ENCODE results near the gene RET. TPM values are rescaled to one million over a fixed set of nuclear protein-coding genes. Genes with fewer than 3 reads are reported as not detected.

The RET gene
- total and polyA plus RNA-seq, 7 donors = 1.8 to 6.5 (median 3.9) TPM; not detected in 2

- no peak for DNase-seq
- H3K27me3 ChIP-seq = no peaks in the 10 kb centered on the region
- H3K4me1 ChIP-seq = peaks cover 0 to 20% (median 12%) of the 10 kb centered on the region in 4 donors
- peak overlapping the region in 2 of 4 donors; percentile 79 to 83 for H3K27ac ChIP-seq
- intact Hi-C loops (cut with DNase I) = no loop called here
- peaks cover 0 to 47% (median 14%) of the 10 kb centered on the region in 4 donors for H3K36me3 ChIP-seq
- H3K9me3 ChIP-seq = no peaks in the 10 kb centered on the region
- 83 to 92% methylated on average over 5 of the region's 5 CpGs for WGBS, 2 donors
- H3K4me3 ChIP-seq = no peak overlapping the region
- TF ChIP-seq EP300 (IDR thresholded peaks at IDR 0.05) = no peak
- TF ChIP-seq POLR2AphosphoS5 (IDR thresholded peaks at IDR 0.05) = no peak
- no peak for TF ChIP-seq POLR2A (IDR thresholded peaks at IDR 0.05)
- no peak for TF ChIP-seq CTCF (IDR thresholded peaks at IDR 0.05)
These were observed 95.8 kb downstream of the RET start for GRCh38 chr10:43172645-43173044.

GRCh38 chr10:43173120-43173519 is 96.3 kb downstream of the RET start:
- no peak for DNase-seq
- H3K4me1 ChIP-seq = peaks cover 0 to 20% (median 12%) of the 10 kb centered on the region in 4 donors
- no peaks in the 10 kb centered on the region for H3K9me3 ChIP-seq
- peaks cover 0 to 52% (median 14%) of the 10 kb centered on the region in 4 donors for H3K36me3 ChIP-seq
- TF ChIP-seq EP300 (IDR thresholded peaks at IDR 0.05) (no peak), POLR2A (IDR thresholded peaks at IDR 0.05) (no peak), POLR2AphosphoS5 (IDR thresholded peaks at IDR 0.05) (no peak), CTCF (IDR thresholded peaks at IDR 0.05) (no peak)
- no peak overlapping the region for H3K4me3 ChIP-seq
- WGBS, 2 donors = 91 to 92% methylated on average over 1 of the region's 1 CpG
- H3K27me3 ChIP-seq = no peaks in the 10 kb centered on the region
- intact Hi-C loops (cut with DNase I) = no loop called here
- H3K27ac ChIP-seq = peak overlapping the region in 2 of 4 donors; percentile 79 to 83

- no peak for DNase-seq
- Histone ChIP-seq H3K9me3 (no peaks in the 10 kb centered on the region), H3K27ac (no peak overlapping the region), H3K4me1 (peaks cover 0 to 20% (median 12%) of the 10 kb centered on the region in 4 donors), H3K36me3 (peaks cover 0 to 55% (median 14%) of the 10 kb centered on the region in 4 donors), H3K4me3 (no peak overlapping the region), H3K27me3 (no peaks in the 10 kb centered on the region)
- TF ChIP-seq CTCF (IDR thresholded peaks at IDR 0.05) = no peak
- TF ChIP-seq POLR2AphosphoS5 (IDR thresholded peaks at IDR 0.05) = no peak
- TF ChIP-seq EP300 (IDR thresholded peaks at IDR 0.05) = no peak
- no peak for TF ChIP-seq POLR2A (IDR thresholded peaks at IDR 0.05)
- WGBS, 2 donors = 38 to 66% methylated on average over 6 of the region's 6 CpGs
- intact Hi-C loops (cut with DNase I) = no loop called here
These were observed 98.1 kb downstream of the RET start for GRCh38 chr10:43174969-43175368.

GRCh38 chr10:43176271-43176670 is 99.4 kb downstream of the RET start:
- 72 to 92% methylated on average over 3 of the region's 3 CpGs for WGBS, 2 donors
- Histone ChIP-seq H3K4me3 (no peak overlapping the region), H3K36me3 (peaks cover 10 to 68% (median 18%) of the 10 kb centered on the region in 4 donors)

More at GRCh38 chr10:43176271-43176670, 99.4 kb downstream of the RET start:
- no peak for TF ChIP-seq POLR2AphosphoS5 (IDR thresholded peaks at IDR 0.05)
- no peak for TF ChIP-seq POLR2A (IDR thresholded peaks at IDR 0.05)
- TF ChIP-seq CTCF (IDR thresholded peaks at IDR 0.05) = no peak
- no peak for TF ChIP-seq EP300 (IDR thresholded peaks at IDR 0.05)
- intact Hi-C loops (cut with DNase I) = no loop called here
- Histone ChIP-seq H3K27ac (no peak overlapping the region), H3K4me1 (peaks cover 0 to 20% (median 12%) of the 10 kb centered on the region in 4 donors), H3K9me3 (no peaks in the 10 kb centered on the region), H3K27me3 (no peaks in the 10 kb centered on the region)
- DNase-seq = no peak

All from sigmoid colon (tissue), 7 donors.